ENCODE results near the gene SLC33A1.
"Not testable (repeated sequence)": the region's sequence is repeated elsewhere in the genome, so short reads cannot be mapped to it uniquely, and the experiment has no call there.

The SLC33A1 gene

DNA sequence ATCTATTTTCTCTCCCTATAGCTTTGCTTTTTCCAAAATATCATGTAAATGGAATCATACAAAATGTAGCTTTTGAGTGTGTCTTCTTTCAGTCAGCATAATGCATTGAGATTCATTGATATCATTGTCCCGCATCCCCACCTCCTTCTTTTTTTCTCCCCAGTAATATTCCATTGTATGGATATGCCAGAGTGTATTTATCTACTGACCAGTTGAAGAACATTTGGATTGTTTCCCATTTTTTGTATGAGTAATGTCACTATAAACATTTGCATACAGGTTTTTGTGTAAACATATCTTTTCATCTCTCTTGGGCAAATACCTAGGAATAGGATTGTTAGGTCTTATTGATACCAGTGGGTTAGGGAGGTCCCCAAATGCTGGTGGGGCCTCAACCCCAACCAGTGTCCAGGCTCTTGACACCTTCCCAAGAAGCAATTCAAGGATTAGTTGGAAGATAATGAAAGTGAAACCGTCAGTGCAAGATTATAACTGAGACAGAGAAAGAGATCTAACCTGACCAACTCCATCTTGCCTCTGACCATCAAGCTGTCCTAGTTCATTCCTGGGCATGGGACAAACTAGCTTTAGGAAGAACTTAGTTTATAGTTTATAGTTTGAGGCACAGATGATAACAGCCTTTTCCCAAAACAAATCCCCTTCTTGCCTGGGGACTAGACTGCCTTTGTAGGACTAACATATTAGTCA lies 7.4 kb upstream of the SLC33A1 start:
- no peak for DNase-seq (ENCODE audit: low read depth)

DNA sequence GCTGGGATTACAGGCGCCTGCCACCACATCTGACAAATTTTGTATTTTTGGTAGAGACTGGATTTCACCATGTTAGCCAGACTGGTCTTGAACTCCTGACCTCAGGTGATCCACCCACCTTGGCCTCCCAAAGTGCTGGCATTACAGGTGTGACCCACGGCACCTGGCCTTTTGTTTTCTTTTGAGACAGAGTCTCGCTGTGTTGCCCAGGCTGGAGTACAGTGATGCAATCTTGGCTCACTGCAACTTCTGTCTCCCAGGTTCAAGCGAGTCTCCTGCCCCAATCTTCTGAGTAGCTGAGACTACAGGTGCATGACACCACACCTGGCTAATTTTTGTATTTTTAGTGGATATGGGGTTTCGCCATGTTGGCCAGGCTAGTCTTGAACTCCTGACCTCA lies 6.2 kb upstream of the SLC33A1 start:
- not testable (repeated sequence) for DNase-seq (ENCODE audit: low read depth)

DNA sequence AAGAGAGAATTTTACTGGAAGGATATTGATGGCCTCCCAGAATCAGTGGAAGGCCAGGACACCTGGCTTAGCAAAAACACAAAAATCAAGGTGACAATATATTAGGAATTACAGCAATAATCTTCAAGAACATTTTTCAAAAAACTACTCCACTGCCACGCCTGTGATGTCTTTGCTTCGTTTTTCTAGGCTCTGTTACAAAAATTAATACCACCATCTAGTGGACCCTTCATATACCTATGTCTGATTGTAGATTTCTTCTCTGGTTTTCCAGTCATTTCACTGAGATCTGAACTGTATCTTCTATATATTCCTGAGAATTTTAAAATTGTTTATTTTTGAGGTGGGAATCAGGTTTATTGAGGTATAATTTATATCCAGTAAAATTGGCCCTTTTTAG lies 5.6 kb upstream of the SLC33A1 start:
- no peak for DNase-seq (ENCODE audit: low read depth)

DNA sequence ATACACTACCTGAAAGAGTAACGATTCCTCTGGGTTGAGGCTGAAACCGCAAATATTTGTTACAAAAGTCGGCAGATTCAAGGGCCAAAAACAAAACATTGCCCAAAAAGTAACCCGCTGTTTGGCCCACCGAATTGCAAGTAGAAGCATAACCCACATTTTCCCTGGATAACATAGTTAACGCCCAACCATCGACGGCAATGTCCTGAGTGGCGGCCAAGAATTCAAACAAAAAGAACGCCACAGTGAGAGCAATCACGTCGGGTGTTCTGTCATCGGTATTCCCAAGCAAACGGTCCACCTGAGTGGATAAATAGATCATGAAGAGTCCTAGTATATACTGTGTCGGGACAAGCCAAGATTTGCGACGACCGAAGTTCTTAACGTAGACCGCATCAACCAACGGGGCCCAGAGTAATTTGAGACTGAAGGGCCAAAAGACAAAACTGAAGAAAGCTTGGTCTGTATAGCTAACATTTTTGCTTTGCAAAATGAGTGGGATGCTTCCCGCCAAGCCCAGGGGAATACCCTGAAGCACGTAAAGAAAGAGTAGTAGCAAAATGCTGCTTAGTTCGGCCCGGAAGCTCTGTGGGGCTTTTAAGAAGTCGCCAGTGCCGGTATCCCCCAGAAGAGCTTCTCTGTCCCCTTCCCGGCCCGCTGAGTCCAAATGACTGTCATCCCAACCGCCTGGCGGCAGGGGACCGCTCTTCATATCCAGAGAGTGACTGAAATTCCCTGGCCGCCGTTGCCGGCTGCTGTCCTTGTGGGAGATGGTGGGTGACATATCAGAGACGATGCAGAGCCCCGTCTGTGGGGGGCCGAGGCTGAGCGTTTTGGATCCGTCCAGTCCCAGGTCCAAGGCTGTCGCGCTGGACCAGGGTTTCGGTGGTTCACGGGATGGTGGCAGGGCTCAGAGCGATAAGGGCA lies 750 bp downstream of the SLC33A1 start:
- peak; percentile 7 for DNase-seq (ENCODE audit: low read depth)

DNA sequence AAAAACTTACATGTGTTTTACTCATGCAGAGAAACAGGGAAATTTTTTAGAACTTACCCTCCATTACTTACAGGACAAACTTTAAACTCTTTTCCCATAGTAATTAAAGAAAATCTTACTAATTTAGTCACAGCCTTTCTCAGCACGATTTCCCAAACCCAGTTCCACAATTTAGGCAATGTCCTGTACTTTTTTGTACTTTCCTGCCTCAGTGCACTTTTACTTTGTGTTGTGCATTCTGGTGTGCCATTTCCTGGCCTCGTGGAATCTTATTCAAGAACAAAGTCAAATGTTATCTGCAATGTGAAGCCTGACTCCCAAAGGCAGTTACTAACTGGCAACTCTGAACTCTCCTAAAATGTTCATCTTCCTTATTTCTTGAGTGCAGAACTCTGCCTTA lies 1.9 kb downstream of the SLC33A1 start:
- no peak for DNase-seq (ENCODE audit: low read depth)

DNA sequence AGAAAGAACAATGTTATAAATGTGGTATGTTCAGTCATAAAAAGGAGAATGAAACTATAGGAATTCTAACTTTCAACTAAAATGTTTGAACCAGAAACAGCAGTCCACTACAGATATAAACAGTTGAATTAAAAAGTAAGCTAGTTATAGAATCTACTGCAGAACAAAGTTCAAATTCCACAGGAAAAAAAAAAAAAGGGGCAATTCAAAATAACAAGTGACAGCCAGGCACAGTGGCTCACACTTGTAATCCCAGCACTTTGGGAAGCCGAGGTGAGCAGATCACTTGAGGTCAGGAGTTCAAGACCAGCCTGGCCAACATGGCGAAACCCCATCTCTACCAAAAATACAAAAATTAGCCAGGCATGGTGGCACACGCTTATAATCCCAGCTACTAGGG lies 4.8 kb downstream of the SLC33A1 start:
- not testable (repeated sequence) for DNase-seq (ENCODE audit: low read depth)

DNA sequence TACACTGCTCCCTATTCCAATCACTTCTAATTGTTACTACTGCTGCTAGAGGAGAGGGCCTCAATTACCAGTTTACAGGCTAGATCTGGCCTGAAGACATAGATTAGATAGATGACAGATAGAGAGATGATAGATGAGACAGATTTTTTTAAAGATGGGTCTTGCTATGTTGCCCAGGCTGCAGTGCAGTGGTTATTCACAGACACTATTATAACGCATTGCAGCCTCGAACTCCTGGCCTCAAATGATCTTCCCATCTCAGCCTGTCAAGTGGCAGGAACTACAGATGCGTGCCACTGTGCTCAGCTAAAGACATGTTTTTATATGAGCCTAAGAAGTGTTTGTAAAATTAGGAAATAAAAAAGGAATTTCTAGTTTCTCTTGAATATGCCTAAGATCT lies 6.2 kb downstream of the SLC33A1 start:
- no peak for DNase-seq (ENCODE audit: low read depth)

DNA sequence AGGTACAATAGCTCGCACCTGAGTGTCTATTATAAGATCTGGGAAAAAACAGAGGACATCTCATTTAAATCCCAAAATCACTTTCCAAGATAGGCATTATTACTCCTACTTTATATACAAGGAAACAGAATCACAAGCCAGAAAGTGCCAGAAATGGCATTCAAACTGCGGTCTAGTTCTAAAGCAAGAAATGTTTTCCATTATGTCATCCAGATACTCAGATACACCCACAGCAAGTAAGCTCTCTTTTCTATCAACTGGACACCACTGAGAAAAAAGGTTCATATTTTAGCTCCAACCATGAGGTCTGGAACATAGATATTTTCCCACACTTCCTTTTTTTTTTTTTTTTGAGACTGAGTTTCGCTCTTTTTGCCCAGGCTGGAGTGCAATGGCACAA lies 8.1 kb downstream of the SLC33A1 start:
- DNase-seq (ENCODE audit: low read depth): no peak

DNA sequence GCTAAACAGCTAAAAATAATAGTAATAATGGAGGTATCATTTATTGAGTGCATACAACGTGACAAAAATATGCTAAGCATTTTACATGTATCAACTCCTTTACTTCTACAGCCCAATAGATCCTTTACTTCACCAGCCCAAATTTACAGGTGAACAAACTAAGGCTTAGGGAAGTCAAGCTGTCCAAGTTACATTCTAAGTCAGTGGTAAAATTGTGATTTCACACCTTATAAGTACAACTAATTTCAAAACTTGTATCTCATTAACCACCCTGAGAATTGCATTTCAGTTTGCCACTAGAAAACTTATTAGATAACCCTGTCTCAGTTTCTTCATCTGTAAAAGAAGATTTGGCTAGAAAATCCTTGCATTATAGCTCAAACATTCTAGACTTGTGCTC lies 10.7 kb downstream of the SLC33A1 start:
- DNase-seq (ENCODE audit: low read depth): no peak

DNA sequence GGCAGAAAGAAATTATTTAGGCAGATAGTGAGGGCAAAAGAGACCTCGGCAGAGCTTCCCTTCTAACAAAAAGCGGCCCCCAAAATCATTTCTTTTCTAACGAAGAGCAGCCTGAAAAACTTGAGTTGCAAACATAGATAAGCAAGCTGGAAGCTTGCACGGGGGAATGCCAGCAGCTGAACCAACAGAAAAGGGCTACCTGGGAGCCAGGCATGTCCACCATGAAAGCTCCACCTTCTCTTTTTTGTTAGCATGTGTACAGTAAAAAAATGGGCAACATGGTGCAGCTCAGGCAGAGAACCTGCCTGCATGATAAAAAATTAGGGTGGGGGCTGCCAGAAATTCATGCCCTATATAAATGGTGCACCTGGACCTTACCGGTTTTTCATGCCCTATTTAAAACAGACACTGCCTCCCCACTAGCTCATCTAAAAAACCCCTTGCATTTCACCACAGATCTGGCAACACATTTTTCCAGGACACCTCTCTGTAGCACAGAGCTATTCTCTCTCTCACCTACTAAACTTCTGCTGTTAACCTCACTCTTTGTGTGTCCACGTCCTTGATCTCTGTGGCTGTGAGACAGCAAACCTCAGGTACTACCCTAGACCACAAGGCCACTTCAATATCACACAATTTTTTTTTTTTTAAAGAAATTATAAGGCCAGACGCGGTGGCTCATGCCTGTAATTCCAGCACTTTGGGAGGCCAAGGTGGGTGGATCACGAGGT lies 18.7 kb downstream of the SLC33A1 start:
- DNase-seq (ENCODE audit: low read depth): no peak

DNA sequence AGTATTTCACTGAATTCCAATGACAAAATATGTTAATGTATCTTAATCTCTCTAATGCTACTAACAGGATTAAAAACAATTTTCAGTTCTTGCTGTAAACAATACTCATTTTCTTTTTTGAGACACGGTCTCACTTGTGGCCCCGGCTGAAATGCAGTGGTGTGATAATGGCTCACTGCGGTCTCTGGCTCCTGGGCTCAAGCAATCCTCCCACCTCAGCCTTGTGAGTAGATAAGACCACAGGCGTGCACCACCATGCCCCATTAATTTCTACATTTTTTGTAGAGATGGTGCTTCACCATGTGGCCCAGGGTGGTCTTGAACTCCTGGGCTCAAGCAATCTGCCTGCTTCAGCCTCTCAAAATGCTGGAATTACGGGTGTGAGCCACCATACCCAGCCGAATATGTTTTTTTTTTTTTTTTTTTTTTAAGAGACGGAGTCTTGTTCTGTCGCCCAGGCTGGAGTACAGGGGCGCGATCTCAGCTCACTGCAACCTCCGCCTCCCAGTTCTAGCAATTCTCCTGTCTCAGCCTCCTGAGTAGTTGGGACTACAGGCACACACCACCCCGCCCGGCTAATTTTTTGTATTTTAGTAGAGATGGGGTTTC lies 25.6 kb downstream of the SLC33A1 start:
- not testable (repeated sequence) for DNase-seq (ENCODE audit: low read depth)

DNA sequence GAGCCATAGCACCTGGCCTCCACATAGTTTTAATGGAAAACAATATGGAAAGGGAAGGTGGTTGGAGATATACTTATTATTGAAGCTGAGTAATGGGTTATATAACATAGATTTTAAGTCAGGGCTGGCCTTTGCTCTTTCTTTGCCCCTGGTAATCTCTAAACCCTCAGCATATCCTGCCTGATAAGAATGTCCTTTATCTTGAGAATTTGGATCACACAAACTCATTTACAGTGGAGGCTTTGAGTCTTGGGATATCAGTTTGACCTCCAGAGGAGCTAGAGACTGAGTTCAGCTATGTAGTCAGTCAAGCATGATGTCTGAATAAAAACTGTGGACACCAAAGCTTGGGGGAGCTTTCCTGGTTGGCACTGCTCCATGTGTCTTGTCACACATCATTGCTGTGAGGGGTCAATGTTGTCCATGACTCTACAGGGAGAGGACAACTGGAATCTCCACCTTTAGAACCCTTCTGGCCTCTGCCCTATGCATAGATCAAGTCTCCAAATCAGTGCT lies 39.1 kb downstream of the SLC33A1 start:
- DNase-seq (ENCODE audit: low read depth): no peak

DNA sequence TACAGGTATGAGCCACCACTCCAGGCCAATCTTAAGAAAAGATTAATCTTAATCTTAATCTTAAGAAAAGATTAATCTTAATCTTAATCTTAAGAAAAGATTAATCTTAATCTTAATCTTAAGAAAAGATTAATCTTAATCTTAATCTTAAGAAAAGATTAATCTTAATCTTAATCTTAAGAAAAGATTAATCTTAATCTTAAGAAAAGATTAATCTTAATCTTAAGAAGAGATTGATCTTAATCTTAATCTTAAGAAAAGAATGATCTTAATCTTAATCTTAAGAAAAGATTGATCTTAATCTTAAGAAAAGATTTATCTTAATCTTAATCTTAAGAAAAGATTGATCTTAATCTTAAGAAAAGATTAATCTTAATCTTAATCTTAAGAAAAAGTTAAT lies 41.0 kb downstream of the SLC33A1 start:
- not testable (repeated sequence) for DNase-seq (ENCODE audit: low read depth)

DNA sequence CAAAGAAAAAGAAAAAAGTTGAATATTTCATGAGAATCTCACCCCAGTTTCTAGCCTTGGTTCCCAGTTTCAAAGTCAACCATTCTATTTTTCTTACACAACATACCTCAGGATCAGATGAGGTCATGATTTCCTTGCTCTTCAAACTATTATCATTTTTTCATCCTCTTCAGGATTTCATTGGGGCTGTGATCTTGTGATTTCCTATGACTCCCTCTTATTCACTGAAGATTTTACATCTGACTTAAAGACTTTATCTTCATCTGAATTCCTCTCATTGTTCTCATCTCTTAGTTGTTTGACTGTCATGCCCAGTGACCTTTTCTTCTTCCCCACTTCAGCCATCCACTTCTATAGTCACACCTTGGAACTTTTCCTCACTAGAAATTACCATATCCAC lies 45.0 kb downstream of the SLC33A1 start:
- no peak for DNase-seq (ENCODE audit: low read depth)

DNA sequence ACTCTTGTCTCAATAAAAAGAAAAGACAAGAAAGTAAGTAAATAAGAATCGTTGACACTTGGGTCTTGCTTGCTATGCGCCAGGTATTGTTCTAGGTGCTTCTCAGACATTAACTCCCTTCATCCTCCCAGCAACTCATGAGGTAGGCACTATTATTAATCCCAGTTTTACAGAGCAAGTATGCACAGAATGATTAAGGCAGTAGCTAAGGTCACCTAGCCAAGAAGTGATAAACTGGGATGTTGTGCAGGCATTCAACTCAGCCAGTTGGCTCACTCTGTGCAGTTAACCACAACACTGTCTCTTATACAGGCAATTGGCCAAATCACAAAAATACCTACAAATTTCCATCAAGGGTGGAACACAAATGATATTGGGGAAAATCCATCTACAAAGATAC lies 46.4 kb downstream of the SLC33A1 start:
- no peak for DNase-seq (ENCODE audit: low read depth)

DNA sequence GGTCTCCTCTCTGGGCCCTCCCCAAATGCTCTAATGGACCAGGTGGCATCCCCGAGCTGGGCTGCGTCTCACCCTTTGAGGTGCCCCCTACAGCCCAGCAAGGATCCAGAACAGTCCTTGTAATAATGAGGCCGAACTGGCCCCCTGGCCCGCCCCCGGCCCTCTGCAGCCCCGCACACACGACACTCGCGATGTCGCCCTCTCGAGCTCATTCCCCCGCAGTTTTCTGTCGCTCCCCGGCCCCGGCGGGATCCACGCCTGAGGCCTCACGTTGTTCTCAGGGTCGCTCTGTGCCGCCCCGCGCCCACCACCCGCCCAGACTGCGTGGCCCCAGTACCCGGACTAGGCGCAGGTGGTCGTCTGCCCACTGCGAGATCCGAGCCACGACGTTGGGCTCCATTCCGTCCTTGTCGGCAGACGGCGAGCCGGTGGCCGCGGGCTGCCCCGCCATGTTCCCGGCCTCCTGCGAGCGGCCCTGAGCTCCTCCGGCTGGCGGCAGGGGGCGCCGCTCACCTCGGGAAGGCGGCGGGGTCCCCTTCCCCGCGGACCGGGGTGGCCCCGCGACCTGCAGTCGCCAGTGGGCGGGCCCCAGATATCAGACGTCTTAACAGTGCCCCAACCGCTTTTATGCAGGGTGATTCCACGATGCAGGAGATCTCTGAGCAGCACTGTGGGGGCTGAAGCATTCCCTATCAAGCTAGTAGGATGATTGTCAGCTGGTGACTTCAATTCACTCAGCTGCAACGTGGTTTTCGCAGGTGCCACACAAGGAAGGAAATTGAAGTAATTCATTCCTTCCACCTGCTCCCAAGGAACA lies 48.2 kb downstream of the SLC33A1 start, which contains the start of gene C3orf33:
Gene C3orf33, minus strand, starts transcription at position 477 of the 817 bp plus-strand sequence. Its CDS starts 26 bp downstream, at position 451.
- peak; percentile 69 for DNase-seq (ENCODE audit: low read depth)

DNA sequence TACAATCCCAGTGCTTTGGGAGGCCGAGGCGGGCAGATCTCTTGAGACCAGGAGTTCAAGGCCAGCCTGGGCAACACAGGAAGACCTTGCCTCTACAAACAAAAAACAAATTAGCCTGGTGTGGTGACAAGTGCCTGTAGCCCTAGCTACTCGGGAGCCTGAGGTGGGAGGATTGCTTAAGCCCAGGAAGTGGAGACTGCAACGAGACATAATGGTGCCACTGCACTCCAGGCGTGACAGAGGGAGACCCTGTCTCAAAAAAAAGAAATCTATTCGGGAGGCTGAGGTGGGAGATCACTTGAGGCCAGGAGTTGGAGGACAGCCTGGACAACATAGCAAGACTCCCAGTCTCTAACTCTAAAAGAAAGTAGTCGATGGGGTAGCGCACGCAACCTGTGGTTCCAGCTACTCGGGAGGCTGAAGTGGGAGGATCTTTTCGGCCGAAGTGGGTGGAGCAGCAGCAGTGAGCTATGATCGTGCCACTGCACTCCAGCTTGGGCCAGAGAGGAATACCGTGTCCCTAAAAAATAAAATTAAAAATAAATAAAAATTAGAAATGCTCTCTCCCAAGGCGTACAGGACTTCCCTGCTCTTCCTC lies 48.9 kb downstream of the SLC33A1 start:
- DNase-seq (ENCODE audit: low read depth): no peak

DNA sequence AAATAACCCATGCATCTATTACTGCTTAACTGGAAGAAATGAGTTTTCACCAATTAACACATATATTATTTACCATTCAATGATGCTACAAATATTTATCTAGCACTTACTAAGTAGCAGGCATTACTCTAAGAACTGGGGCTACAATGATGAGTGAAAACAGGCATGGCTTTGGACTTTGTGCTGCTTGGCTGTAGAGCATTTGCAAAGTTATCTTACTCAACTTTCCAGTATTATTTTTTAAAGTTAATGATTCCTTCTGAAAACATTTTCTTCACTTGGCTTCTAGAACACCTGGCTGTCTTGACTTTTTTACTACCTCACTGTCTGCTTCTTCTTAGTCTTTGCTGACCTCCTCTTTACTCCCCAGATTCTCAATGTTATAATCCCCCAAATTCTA lies 49.9 kb downstream of the SLC33A1 start:
- DNase-seq (ENCODE audit: low read depth): no peak

DNA sequence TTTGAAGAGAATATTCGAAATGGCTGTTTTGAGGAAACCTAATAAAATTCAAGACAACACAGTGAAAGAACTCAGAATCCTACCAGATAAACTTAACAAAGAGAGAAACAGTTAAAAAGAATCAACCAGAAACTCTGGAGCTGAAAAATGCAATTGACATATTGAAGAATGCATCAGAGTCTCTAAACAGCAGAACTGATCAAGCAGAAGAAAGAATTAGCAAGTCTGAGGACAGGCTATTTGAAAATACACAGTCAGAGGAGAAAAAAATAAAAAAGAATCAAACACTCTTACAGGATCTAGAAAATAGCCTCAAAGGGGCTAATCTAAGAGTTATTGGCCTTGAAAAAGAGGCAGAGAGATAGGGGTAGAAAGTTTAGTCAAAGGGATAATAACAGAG lies 61.7 kb downstream of the SLC33A1 start:
- no peak for DNase-seq (ENCODE audit: low read depth)

DNA sequence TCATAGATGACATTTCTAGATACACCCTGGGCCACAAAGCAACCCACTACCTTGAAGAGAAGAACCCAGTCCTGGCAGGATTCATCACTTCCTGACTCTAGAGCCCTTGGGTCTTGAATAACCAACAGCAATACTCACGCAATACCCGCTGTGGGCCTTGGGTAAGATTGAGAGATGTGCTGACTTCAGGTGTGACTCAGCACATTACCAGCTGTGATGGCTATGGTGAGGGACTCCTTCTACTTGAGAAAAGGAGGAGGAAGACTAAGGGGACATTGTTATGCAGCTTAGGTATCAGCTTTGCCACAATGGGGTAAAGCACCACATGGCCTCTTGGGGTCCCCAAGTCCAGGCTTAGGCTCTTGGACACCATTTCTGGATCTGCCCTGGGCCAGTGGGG lies 63.0 kb downstream of the SLC33A1 start:
- DNase-seq (ENCODE audit: low read depth): no peak

All from stimulated activated CD8-positive, alpha-beta memory T cell treated with anti-CD3 and anti-CD28 coated beads, Interleukin-4, amount 100 ng/mL, for 24 hours (primary cell).